Neuron (in vitro differentiated cells): ENCODE measurements around the gene DHRS4.
"Not testable (repeated sequence)": the region's sequence is repeated elsewhere in the genome, so short reads cannot be mapped to it uniquely, and the experiment has no call there.

ENCODE experiments used
- H2AFZ ChIP-seq: one replicate; pipeline ENCODE4 v1.6.1; 2013; ENCODE audit warnings: low read depth, mild to moderate bottlenecking, inconsistent platforms, low read length, moderate library complexity
- H3K27me3 ChIP-seq: one replicate; pipeline ENCODE4 v1.6.1; 2013; ENCODE audit warnings: low read length; ENCODE audit not compliant: insufficient read depth
- H3K36me3 ChIP-seq: one replicate; pipeline ENCODE4 v1.6.1; 2013; ENCODE audit warnings: low read length; ENCODE audit not compliant: insufficient read depth
- H3K4me1 ChIP-seq: one replicate; pipeline ENCODE4 v1.6.1; 2013; ENCODE audit warnings: low read length; ENCODE audit not compliant: insufficient read depth
- H3K4me3 ChIP-seq: 2 replicates; pipeline ENCODE4 v1.5.1; 2013; ENCODE audit warnings: mild to moderate bottlenecking, low read length, moderate library complexity
- H3K9me3 ChIP-seq: one replicate; pipeline ENCODE4 v1.6.1; 2013; ENCODE audit warnings: low read length

Gene DHRS4

GRCh38 chr14:23951136-23951466, 2.5 kb upstream of the DHRS4 start:
- not testable (repeated sequence) for H3K36me3 ChIP-seq, H3K9me3 ChIP-seq, H2AFZ ChIP-seq, H3K4me3 ChIP-seq, H3K4me1 ChIP-seq, H3K27me3 ChIP-seq

DNA sequence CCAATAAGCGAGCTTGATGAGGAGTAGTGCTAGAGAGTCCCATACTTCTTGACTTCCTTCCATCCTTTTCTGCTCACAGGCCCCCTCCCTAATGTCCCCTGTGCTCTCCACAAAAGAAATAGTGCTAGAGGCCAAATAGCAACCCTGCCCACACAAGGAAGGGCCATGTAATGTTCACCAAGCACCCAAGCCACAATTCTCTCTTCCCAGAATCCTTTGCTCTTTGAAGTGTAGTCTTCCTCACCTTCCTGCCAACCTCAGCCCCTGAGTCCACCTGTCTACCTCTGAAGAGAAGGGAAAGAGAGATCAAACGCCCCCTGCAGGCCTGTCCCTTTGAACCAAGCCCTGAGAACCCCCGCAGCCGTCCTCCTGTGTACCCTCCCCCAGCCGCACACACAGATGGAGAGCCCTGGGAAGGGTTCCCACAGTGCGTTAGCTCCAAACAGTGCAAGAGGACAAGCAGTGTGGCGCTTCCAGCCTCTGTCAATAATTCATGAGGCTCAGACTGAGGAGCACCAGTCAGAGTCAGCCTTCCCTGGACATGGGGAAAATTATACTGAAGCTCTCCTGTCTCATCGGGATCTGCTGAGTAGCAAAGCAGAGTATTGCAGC, 1.9 kb upstream of the DHRS4 start:
- H3K4me1 ChIP-seq, result peaks cover 9% of the 10 kb centered on the region
- no peaks in the 10 kb centered on the region for H3K36me3 ChIP-seq
- H3K27me3 ChIP-seq, result no peaks in the 10 kb centered on the region
- H2AFZ ChIP-seq, result no peak overlapping the region
- H3K9me3 ChIP-seq, result no peaks in the 10 kb centered on the region
- H3K4me3 ChIP-seq, result no peak overlapping the region

DNA sequence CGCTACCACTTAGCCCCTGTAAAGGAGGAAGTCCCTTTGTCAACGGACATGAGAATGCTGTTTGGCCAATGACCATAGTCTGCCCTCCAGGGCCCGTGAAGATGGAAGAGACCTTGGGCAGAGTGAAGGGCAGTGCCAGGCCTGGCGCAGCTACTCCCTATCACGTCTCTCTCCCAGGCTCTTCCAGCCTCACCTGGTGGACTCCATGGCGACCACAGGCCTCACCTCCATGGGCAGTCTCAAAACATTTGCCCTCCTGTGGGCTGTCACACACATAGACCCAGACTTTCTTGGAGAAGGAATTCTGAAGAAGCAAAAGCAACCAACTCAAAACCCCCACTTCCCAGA, 480 bp upstream of the DHRS4 start:
- not testable (repeated sequence) for H3K27me3 ChIP-seq, H3K4me1 ChIP-seq, H3K9me3 ChIP-seq, H3K36me3 ChIP-seq
- Histone ChIP-seq H3K4me3 (peak overlapping the region; percentile 95), H2AFZ (peak overlapping the region; percentile 98)

DNA sequence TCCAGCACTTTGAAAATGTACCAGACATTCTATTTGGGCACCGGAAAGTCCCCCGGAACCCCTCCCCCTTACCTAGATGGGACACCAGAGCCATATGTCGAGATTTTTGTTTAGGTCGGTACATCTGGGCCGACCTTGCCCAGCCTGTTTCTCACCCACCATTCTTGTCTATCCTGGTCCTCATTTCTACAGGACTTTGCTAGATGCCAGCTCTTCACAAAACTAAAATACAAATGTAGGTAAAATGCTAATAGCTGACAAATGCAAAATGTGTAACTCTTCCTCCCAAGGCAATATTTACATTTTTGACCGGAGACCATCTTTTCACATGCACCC, 677 bp downstream of the DHRS4 start:
- peak overlapping the region; percentile 98 for H2AFZ ChIP-seq
- not testable (repeated sequence) for H3K36me3 ChIP-seq, H3K27me3 ChIP-seq, H3K9me3 ChIP-seq, H3K4me1 ChIP-seq
- peak overlapping the region; percentile 95 for H3K4me3 ChIP-seq

DNA sequence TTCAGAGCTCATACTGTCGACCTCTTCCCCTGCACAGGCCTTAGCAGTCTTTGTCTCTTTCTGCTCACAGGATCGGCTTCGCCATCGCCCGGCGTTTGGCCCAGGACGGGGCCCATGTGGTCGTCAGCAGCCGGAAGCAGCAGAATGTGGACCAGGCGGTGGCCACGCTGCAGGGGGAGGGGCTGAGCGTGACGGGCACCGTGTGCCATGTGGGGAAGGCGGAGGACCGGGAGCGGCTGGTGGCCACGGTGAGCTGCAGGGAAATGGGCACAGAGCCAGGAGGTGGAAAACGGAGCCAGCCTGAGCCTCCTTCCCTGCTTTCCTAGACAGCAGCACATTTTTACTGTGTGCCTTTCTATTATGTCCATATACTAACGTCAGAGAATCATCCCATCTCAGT, 1.4 kb downstream of the DHRS4 start:
- not testable (repeated sequence) for H3K36me3 ChIP-seq, H3K4me1 ChIP-seq, H3K4me3 ChIP-seq, H3K9me3 ChIP-seq, H2AFZ ChIP-seq, H3K27me3 ChIP-seq

DNA sequence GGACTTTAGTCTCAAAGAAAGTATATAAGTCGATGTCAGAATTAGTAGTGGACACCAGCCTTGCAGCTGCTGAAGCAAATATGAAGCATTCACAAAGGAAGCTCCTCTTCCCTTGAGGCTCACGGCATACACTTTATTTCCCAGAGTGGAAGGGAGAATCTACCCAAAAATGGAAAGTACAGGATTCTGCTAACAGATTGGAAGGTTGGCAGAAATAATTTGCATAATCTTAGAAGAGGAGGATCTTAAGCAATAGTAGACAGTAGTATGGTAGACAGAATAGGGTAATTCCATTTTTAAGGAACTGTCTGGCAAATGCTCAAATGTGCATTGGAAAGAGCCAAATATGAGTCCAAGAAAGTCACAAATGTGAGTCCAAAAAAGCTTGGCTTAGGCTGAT, 2.2 kb downstream of the DHRS4 start:
- H3K4me1 ChIP-seq, H3K36me3 ChIP-seq, H2AFZ ChIP-seq, H3K9me3 ChIP-seq, H3K27me3 ChIP-seq, H3K4me3 ChIP-seq: not testable (repeated sequence)

DNA sequence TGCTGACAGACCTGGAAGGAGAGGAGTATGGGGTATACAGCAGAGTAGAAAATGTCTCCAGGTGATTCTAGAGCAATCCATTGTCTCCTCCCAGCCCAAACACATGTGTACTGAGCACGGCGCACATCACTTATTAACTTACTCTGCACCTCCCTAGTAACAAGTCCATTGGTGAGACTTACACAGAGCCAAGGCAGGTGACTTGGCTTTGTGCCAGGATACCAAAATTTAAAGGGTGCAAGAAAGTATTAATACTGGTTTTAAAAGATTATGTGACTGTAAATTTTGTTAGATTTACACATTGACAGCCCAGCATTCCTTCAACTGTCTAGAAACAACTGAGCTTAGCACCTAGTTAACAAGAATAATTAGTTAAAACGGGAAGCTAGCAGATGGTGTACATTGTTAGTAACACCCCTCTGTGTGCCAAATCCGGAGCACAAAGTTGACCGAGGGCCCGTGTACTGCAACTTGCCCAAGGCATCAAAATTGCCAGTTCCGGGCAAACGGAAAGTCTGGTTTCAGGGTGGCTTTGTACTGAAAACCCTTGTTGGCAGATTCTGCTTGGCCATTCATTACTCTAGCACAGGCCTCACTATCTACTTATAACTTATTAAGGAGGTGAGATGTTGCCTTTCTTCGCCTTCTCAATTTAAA, 4.5 kb downstream of the DHRS4 start:
- H3K9me3 ChIP-seq, H3K27me3 ChIP-seq, H2AFZ ChIP-seq, H3K4me3 ChIP-seq, H3K4me1 ChIP-seq, H3K36me3 ChIP-seq: not testable (repeated sequence)

DNA sequence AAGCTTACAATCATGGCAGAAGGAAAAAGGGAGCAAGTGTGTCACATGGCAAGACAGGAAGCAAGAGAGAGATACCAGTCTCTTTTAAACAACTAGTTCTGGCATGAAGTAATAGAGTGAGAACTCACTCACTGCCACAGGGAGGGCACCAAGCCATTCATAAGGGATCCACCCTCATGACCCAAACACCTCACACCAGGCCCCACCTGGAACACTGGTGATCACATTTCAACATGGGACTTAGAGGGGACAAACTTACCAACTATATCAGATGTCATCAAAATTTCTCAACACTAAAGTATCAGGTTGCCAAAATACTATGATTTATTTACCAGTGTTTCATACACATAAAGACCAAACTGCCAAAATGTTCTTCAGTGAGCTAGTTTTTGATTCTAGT, 7.3 kb downstream of the DHRS4 start:
- H3K4me1 ChIP-seq, H3K4me3 ChIP-seq, H3K36me3 ChIP-seq: not testable (repeated sequence)

DNA sequence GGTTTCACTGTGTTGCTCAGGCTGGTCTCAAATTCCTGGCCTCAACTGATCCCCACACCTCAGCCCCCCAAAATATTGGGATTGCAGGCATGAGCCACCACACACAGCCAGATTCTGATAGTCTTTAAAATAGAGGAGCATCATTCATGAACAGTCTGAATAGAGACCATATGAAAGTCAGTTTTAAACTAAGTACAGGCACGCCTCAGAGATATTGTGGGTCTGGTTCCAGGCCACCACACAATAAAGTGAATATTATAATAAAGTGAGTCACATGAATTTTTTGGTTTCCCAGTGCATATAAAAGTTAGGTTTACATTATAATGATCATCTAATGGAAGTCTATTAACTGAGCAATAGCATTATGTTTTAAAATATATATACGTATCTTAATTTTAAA, 8.1 kb downstream of the DHRS4 start:
- H3K9me3 ChIP-seq, H3K27me3 ChIP-seq, H3K4me1 ChIP-seq, H2AFZ ChIP-seq, H3K36me3 ChIP-seq, H3K4me3 ChIP-seq: not testable (repeated sequence)

More for the DNA sequence above, 7.3 kb downstream of the DHRS4 start:
- not testable (repeated sequence) for H2AFZ ChIP-seq, H3K9me3 ChIP-seq, H3K27me3 ChIP-seq

DNA sequence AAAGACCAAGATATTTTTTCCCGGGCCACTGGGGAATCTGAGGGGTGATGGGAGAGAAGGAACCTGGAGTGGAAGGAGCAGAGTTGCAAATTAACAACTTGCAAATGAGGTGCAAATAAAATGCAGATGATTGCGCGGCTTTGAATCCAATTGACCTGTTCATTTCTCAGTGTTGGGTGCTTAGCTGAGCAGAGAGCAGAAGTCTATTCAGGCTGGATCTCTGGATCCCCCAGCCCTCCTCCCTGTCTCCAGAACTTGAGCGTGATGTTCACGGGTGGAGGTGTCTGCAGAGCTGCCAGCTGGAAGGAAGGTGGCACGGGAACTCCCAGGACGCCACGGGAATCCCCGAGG, 15.5 kb downstream of the DHRS4 start:
- not testable (repeated sequence) for H3K27me3 ChIP-seq, H3K9me3 ChIP-seq, H3K4me3 ChIP-seq, H3K36me3 ChIP-seq, H3K4me1 ChIP-seq, H2AFZ ChIP-seq

DNA sequence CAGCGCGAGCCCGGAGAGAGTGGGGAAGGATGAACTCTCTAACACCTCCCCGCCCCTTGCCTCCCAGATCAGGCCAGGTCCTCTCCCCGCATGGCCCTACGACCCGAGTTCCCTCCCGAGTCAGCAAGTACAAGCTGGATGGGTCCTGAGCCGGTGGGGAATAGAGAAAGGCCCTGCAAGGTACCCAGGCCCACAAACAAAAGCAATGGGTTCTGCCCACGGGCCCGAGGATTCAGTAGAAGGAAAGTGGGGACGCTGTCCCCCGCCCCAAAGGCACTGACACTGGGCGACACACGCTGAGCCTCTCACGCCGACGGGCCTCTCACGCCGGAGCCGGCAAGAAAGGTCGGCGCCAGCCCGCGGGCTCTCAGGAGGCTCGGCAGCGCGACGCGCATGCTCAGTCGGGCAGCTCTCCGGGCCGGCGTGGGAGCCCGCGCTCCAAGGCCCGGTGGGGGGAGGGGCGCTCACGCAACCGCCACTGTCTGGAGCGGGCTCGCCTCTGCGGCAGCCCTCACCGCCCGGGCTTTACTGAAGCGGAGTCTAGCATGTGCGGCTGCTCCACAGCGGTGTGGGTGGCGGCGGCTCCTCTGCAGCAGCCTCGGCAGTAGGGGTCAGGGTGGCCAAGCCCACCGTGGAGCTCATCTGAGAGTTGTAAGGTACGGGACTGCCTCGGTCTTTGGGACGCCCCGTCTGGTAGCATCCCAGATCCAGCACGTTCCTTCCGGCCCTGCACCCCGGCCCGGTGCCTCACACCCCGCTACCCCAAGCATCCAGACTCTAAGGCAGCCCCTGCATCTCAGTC, 16.1 kb downstream of the DHRS4 start:
- not testable (repeated sequence) for H3K27me3 ChIP-seq, H3K4me3 ChIP-seq, H2AFZ ChIP-seq, H3K9me3 ChIP-seq, H3K36me3 ChIP-seq, H3K4me1 ChIP-seq

DNA sequence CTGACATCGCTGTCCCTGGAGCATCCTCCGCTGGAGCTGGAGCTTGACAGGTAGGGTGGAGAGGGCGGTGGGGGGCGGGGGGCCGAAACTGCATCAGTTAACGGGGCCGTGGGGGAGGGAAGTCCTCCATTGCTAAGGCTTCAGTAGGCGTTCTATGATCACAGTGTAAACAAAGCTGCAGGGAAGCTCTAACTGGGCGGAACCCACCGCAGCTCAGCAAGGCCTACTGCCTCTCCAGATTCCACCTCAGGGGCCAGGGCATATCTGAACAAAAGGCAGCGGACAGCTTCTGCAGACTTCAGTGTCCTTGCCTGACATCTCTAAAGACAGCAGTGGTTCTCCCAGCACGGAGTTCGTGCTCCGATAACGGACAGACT, 16.7 kb downstream of the DHRS4 start:
- not testable (repeated sequence) for H3K36me3 ChIP-seq, H3K9me3 ChIP-seq, H3K27me3 ChIP-seq, H2AFZ ChIP-seq, H3K4me3 ChIP-seq, H3K4me1 ChIP-seq

- H3K4me1 ChIP-seq, H2AFZ ChIP-seq, H3K36me3 ChIP-seq, H3K27me3 ChIP-seq, H3K4me3 ChIP-seq, H3K9me3 ChIP-seq: not testable (repeated sequence)
Observed at GRCh38 chr14:23973178-23973577, 19.6 kb downstream of the DHRS4 start.

- not testable (repeated sequence) for H2AFZ ChIP-seq, H3K36me3 ChIP-seq, H3K4me1 ChIP-seq, H3K9me3 ChIP-seq, H3K4me3 ChIP-seq, H3K27me3 ChIP-seq
Observed at GRCh38 chr14:23974041-23974440, 20.5 kb downstream of the DHRS4 start.
